GM23338 (cell line): Measurements from ENCODE around the gene FRY.

Experiments used
- CREB1 ChIP-seq: fragments of 250-450 bp; sonication (Bioruptor Pico); IDR thresholded peaks from 2 replicates; pipeline ENCODE4 v1.5.0; 2020; ENCODE audit warnings: low read depth, mild to moderate bottlenecking, moderate library complexity
- CTCF ChIP-seq, 2 experiments: fragments of 200-600 bp in 1 of 2; sonication (generic) in 1 of 2; conservative IDR thresholded peaks; 2 replicates each; pipeline versions ENCODE4 v1.5.1 to v1.6.1; 2016 to 2017; ENCODE audit warnings: antibody characterized with exemption in 2 of 2, low read depth in 2 of 2, mild to moderate bottlenecking in 2 of 2, moderate library complexity in 1 of 2
- EZH2 ChIP-seq: fragments of 200-600 bp; sonication (generic); IDR thresholded peaks from one replicate; pipeline ENCODE4 v1.8.0; 2017; ENCODE audit warnings: antibody characterized with exemption, mild to moderate bottlenecking, low read depth; ENCODE audit not compliant: unreplicated experiment
- EZH2phosphoT487 ChIP-seq: fragments of 200-600 bp; sonication (generic); IDR thresholded peaks from one replicate; pipeline ENCODE4 v1.8.1; 2018; ENCODE audit warnings: antibody characterized with exemption; ENCODE audit not compliant: unreplicated experiment
- JUNB ChIP-seq: IDR thresholded peaks from one replicate; pipeline ENCODE4 v1.6.1; 2016; ENCODE audit warnings: antibody characterized with exemption; ENCODE audit not compliant: unreplicated experiment
- POLR2AphosphoS5 ChIP-seq: IDR thresholded peaks from 2 replicates; pipeline ENCODE4 v1.6.1; 2016; ENCODE audit warnings: antibody characterized with exemption, low read depth
- REST ChIP-seq: IDR thresholded peaks from one replicate; pipeline ENCODE4 v1.6.1; 2018; ENCODE audit warnings: antibody characterized with exemption; ENCODE audit not compliant: unreplicated experiment
- STAT1 ChIP-seq: IDR thresholded peaks from one replicate; pipeline ENCODE4 v1.6.1; 2016; ENCODE audit warnings: antibody characterized with exemption; ENCODE audit not compliant: unreplicated experiment
- ZNF114 ChIP-seq: fragments of 250-450 bp; sonication (Bioruptor Pico); IDR thresholded peaks from 2 replicates; pipeline ENCODE4 v1.5.0; 2020; ENCODE audit warnings: mild to moderate bottlenecking, moderate library complexity
- ZNF331 ChIP-seq: fragments of 250-450 bp; sonication (Bioruptor Pico); IDR thresholded peaks from 2 replicates; pipeline ENCODE4 v1.5.0; 2020; ENCODE audit warnings: low read depth, mild to moderate bottlenecking, moderate library complexity

GRCh38 chr13:32017474-32017873 is 14.1 kb upstream of the FRY start:
- TF ChIP-seq CTCF (conservative IDR thresholded peaks at IDR 0.05; ENCODE audit: low read depth in 2 of 2): no peak
- no peak for TF ChIP-seq EZH2
- TF ChIP-seq POLR2AphosphoS5: no peak
- no peak for TF ChIP-seq REST
- TF ChIP-seq CREB1 (CRISPR knock-in tag): no peak
- no peak for TF ChIP-seq ZNF114 (CRISPR knock-in tag)
- TF ChIP-seq STAT1: no peak
- TF ChIP-seq JUNB: no peak
- TF ChIP-seq EZH2phosphoT487: no peak
- TF ChIP-seq ZNF331 (CRISPR knock-in tag): no peak
